Mucosa of stomach (tissue), 1 donor: ENCODE measurements around the gene SF3B5.

Source experiments
- H3K27me3 ChIP-seq: one replicate; pipeline ENCODE4 v1.7.0; 2013; ENCODE audit warnings: mild to moderate bottlenecking, low read length; ENCODE audit not compliant: control insufficient read depth, insufficient read depth
- H3K36me3 ChIP-seq: one replicate; pipeline ENCODE4 v1.7.0; 2013; ENCODE audit warnings: low read length; ENCODE audit not compliant: control insufficient read depth, insufficient read depth
- H3K4me1 ChIP-seq: one replicate; pipeline ENCODE4 v1.7.0; 2013; ENCODE audit warnings: mild to moderate bottlenecking, low read length; ENCODE audit not compliant: control insufficient read depth, insufficient read depth
- H3K4me3 ChIP-seq: one replicate; pipeline ENCODE4 v1.7.0; 2013; ENCODE audit warnings: low read length
- H3K9ac ChIP-seq: one replicate; pipeline ENCODE4 v1.7.0; 2013; ENCODE audit warnings: mild to moderate bottlenecking, low read length, moderate library complexity
- H3K9me3 ChIP-seq: one replicate; pipeline ENCODE4 v1.7.0; 2013; ENCODE audit warnings: mild to moderate bottlenecking, low read length, moderate library complexity; ENCODE audit not compliant: control insufficient read depth
- donor health status: Pancreatic carcinoma.

SF3B5 gene

DNA sequence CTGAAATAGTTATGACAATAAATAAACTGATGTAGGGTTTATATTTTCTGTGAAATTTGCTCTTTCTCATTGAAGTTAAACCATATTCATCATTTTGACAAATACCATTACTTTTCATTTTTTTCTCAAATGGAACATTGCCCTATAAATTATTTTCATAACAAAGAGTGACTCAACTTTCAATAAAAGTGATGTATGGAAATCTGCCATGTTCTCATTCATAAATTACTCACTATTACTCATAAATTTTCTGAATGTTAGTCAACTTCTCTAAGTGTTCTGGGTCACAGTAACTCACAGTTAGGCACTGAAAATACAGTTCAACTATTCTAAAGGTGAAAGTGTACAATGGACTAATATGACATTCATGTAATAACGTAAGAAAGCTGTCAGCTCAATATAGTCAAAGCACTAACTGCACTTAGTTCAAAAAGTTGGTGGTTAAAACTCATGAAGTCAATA is 35.9 kb upstream of the SF3B5 start:
- Histone ChIP-seq H3K36me3 (no peaks in the 10 kb centered on the region), H3K27me3 (peaks cover 3% of the 10 kb centered on the region), H3K9ac (no peak overlapping the region), H3K4me3 (no peak overlapping the region), H3K9me3 (no peaks in the 10 kb centered on the region), H3K4me1 (no peaks in the 10 kb centered on the region)

DNA sequence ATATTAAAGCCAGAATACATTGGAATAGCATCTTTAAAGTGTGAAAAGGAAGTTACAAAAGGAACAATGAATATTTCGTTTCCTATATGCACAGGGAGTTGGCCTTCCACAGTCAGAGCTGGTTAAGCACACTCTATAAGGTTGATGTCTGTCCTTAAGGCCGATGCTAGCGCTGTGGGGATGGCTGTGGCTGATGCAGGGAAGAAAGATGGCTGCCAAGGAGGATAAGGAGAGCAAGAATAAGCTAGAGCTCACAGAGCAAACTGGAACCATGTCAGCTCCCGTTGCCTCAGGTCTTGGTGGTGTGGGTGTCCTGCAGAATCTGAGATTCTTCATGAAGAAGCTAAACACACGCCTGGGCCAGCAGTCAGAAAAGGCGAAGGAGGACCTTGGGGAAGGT is 34.1 kb upstream of the SF3B5 start:
- no peaks in the 10 kb centered on the region for H3K9me3 ChIP-seq
- H3K4me1 ChIP-seq = no peaks in the 10 kb centered on the region
- no peaks in the 10 kb centered on the region for H3K36me3 ChIP-seq
- H3K4me3 ChIP-seq = no peak overlapping the region
- H3K27me3 ChIP-seq = peaks cover 3% of the 10 kb centered on the region
- H3K9ac ChIP-seq = no peak overlapping the region

DNA sequence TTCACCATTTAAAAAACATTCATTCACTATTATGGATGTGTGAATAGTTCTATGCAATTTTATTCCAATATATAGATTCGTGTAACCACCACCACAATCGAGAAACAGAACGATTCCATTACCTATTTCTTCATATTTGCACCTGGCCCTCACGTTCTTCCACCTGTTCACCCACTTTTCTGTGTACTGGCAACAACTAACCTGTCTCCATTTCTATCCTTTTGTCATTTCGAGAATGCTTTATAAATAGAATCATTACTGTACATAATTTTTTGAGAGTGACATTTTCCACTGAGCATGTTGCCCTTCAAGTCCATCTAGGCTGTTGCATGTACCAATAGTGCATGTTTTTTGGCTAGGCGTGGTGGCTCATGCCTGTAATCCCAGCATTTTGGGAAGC is 31.7 kb upstream of the SF3B5 start:
- Histone ChIP-seq H3K9me3 (no peaks in the 10 kb centered on the region), H3K36me3 (no peaks in the 10 kb centered on the region), H3K4me3 (no peak overlapping the region), H3K4me1 (no peaks in the 10 kb centered on the region), H3K27me3 (no peaks in the 10 kb centered on the region), H3K9ac (no peak overlapping the region)

DNA sequence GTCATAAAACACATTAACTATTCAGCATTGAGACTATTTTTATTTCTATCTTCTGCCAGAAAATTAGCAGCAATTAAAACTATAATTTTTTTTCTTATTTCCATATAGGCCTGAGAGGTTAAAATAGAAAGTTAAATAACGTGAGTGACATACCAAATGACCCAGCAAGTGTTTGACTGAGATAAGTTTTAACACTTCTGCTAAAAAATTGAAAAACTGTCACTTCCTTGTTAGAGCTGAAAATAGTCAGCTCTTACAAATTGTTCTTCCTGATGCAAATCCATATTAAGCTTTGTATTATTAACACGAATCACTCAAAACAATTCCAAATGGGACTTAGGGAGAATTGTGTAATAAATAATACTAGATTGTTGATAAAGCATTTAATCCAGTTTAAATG is 28.5 kb upstream of the SF3B5 start:
- Histone ChIP-seq H3K27me3 (no peaks in the 10 kb centered on the region), H3K36me3 (no peaks in the 10 kb centered on the region), H3K9ac (no peak overlapping the region), H3K4me1 (no peaks in the 10 kb centered on the region), H3K9me3 (no peaks in the 10 kb centered on the region), H3K4me3 (no peak overlapping the region)

DNA sequence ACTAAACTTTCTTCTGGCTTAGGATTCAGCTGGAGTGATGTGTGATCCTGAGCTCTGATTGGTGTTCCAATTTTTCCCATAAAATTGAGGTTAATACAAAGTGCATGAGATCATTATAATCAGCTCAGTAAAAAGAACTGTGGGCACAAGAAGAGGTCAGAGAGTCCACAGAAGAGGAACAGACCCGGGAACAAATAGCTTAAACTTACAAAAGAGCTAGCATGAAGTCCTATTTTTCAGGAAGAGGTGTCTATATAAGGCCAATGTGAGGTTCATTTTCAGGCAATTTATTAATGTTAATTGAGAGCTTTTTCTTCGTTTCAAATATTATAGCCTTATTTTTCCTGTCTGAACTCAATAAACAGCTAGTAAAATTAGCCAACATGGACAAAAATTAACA is 28.0 kb upstream of the SF3B5 start:
- Histone ChIP-seq H3K9me3 (no peaks in the 10 kb centered on the region), H3K36me3 (no peaks in the 10 kb centered on the region), H3K9ac (no peak overlapping the region), H3K27me3 (no peaks in the 10 kb centered on the region), H3K4me1 (no peaks in the 10 kb centered on the region), H3K4me3 (no peak overlapping the region)

DNA sequence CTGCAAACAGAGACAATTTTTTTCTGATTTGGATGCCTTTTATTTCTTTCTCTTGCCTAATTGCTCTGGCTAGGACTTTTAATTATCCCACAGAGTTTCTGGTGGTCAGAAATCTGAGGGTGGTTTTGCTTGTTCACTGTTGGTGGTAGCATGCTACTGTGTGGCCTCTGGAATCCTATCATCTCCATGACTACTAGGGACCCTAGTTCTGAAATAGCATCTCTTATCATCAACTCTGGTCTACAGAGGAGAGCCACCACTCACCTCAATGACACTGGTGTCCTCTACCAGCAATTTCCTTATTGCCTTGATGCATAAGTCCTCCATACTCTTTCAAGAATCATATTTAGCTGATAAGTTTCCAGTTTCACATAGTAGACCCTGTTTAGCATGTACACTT is 27.5 kb upstream of the SF3B5 start:
- Histone ChIP-seq H3K4me3 (no peak overlapping the region), H3K9me3 (no peaks in the 10 kb centered on the region), H3K36me3 (no peaks in the 10 kb centered on the region), H3K4me1 (no peaks in the 10 kb centered on the region), H3K27me3 (no peaks in the 10 kb centered on the region), H3K9ac (no peak overlapping the region)

DNA sequence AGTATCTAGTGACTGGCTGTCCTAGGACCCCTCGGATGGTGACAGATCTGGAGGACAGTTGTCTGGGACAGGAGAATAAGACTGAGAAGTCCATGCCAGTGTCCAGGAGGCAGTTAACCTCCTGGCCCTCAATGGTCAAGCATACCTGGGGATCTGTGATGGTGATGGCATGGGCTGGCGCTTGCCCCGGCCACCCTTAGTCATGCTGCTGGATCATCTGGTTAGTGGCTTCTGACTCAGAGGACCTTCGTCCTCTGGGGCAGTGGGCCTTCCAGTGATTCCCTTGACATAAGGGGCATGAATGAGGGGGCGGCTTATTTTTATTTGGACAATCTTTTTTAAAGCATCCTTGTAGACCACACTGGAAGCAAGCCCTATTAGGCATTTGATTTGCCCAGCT is 24.0 kb upstream of the SF3B5 start:
- no peak overlapping the region for H3K4me3 ChIP-seq
- H3K4me1 ChIP-seq = no peaks in the 10 kb centered on the region
- H3K27me3 ChIP-seq = no peaks in the 10 kb centered on the region
- H3K9ac ChIP-seq = no peak overlapping the region
- H3K36me3 ChIP-seq = no peaks in the 10 kb centered on the region
- no peaks in the 10 kb centered on the region for H3K9me3 ChIP-seq

DNA sequence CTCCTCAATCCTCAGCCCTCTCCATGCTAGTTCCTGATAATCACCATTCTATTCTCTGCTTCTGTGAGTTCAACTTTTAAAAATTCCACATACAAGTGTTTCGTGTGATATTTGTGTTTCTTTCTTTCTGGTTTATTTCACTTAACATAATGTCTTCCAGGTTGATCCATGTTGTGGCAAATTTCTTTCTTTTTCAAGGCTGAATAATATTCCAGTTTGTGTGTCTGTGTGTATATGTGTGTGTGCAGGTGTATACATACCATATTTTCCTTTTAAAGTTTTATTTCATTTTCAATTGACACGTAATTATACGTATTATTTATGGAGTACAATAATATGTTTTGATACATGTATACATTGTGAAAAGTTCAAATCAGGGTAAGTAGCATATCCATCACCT is 19.8 kb upstream of the SF3B5 start:
- no peaks in the 10 kb centered on the region for H3K36me3 ChIP-seq
- no peaks in the 10 kb centered on the region for H3K4me1 ChIP-seq
- H3K9me3 ChIP-seq = no peaks in the 10 kb centered on the region
- H3K4me3 ChIP-seq = no peak overlapping the region
- no peak overlapping the region for H3K9ac ChIP-seq
- H3K27me3 ChIP-seq = no peaks in the 10 kb centered on the region

DNA sequence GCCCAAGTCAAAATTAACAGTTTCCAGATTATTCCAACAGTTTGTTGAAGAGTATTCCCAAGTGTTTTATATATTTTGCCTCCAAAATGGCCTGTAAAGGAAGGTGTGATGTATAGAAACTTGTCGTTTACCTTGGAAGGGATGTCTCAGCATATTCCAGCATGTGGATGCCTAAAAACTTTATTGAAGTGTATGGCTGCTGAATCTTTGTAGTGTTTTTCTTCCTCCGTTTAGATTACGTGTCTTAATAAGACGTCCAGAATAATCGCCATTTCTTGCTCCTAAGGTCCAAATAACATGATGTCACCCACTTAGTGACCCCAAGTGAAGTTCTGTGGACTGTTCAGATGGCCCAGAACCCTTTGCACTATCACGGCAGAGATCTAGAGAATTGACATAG is 18.0 kb upstream of the SF3B5 start:
- Histone ChIP-seq H3K27me3 (no peaks in the 10 kb centered on the region), H3K4me3 (no peak overlapping the region), H3K9ac (no peak overlapping the region), H3K9me3 (no peaks in the 10 kb centered on the region), H3K36me3 (no peaks in the 10 kb centered on the region), H3K4me1 (no peaks in the 10 kb centered on the region)

DNA sequence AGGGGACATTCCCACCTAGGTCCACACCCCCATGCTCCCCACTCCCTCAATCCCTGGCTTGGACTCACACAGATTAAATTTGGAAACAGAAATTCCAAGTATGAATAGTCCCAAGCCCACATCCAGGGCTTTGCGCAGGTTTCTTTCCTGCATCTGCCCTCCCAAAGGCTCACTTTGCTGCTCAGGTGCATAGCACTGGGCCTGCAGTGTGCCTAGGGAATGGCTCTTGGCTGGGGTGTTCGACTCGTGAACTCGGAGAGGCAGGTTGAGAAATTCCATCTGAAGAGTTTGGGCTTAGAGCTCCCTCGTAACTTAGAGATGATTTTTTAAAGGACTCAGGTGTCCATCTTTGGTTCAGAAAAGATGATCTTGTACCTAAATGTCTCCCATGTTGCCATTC is 14.8 kb upstream of the SF3B5 start:
- no peaks in the 10 kb centered on the region for H3K9me3 ChIP-seq
- no peaks in the 10 kb centered on the region for H3K4me1 ChIP-seq
- H3K9ac ChIP-seq = no peak overlapping the region
- no peaks in the 10 kb centered on the region for H3K27me3 ChIP-seq
- H3K4me3 ChIP-seq = no peak overlapping the region
- no peaks in the 10 kb centered on the region for H3K36me3 ChIP-seq

DNA sequence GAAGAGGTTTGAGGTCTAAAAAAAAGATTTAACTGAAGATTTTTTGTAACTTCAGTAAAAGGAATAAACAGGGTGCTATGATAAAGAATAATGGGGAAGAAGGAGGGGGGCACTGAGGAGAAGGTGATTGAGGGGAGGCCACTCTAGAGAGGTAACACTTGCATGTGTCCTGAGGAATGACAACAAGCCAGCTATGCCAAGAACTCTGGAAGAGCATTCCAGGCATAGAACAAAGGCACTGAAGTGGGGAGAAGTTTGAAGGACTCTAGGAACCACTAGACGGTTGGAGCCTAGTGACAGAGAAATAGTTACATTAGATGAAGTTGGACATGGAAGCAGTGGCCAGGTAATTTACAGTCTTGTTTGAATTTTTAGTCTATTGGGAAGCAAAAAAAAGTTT is 10.8 kb upstream of the SF3B5 start:
- Histone ChIP-seq H3K9ac (no peak overlapping the region), H3K4me3 (no peak overlapping the region), H3K9me3 (no peaks in the 10 kb centered on the region), H3K4me1 (no peaks in the 10 kb centered on the region), H3K27me3 (no peaks in the 10 kb centered on the region), H3K36me3 (no peaks in the 10 kb centered on the region)

DNA sequence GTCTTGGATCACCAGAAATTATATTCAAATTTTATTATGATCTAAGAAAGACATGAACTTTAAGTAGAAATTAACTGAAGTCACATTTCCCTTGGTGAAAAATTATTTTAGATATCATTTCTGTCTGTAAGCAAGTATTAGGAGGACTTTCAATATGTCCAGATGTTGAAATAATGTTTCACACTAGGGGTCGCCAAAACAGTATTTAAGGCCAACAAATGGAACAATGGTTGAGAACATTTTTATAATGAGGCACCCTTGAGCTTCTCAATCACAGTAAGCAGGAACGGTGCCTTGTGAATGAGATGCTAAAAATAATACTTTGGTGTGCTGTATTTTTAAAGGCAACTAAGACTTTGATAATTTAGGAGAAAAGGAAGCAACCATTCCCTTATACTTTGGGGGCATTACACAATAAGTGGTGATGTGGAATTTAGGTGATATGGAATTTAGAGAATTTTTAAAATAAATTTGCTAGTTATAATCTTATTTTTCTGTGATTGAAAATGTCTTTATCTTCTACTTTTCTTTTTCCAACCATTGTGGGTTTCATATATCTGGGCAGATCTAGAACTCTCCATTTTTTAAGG is 9.6 kb upstream of the SF3B5 start:
- Histone ChIP-seq H3K9me3 (no peaks in the 10 kb centered on the region), H3K36me3 (no peaks in the 10 kb centered on the region), H3K27me3 (no peaks in the 10 kb centered on the region), H3K4me3 (no peak overlapping the region), H3K4me1 (no peaks in the 10 kb centered on the region), H3K9ac (no peak overlapping the region)

DNA sequence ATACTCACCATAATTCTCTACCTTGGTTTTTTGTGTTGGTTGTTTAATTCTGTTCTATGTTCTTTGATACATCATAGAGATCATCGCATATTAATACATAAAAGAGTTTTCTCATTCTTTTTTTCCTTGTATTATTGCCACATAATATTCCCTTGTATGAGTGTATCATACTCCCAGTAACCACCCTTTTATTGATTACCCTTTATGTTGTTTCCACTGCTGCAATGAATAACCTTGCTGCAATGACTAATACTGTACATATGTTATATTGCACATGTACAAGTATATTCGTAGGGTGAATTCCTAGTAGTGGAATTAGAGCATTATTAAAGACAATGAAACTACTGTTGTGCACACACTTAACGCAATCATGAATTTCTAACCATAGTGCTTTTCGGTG is 9.1 kb upstream of the SF3B5 start:
- Histone ChIP-seq H3K9ac (no peak overlapping the region), H3K27me3 (no peaks in the 10 kb centered on the region), H3K36me3 (no peaks in the 10 kb centered on the region), H3K9me3 (no peaks in the 10 kb centered on the region), H3K4me3 (no peak overlapping the region), H3K4me1 (no peaks in the 10 kb centered on the region)
